Endothelial cell of umbilical vein (primary cell): ENCODE results near the gene CCDC142. TPM values are rescaled to one million over a fixed set of nuclear protein-coding genes. Genes with fewer than 3 reads are reported as not detected.

Experiments used
- BruUV-seq: library from RNA; stranded (reverse); fragments of 400-500 nt; replicated peaks from 2 replicates; lab custom pipeline; 2021; lab: Mats Ljungman, UMichigan
- CTCF ChIA-PET: fragments of 300-600, 350-600 bp; sonication (Branson Sonifier 250); formaldehyde crosslinking; loops from one replicate; lab custom pipeline; 2021; ENCODE audit warnings: antibody characterized with exemption, inconsistent platforms; lab: Charles Lee
- POLR2A ChIA-PET: fragments of 300-600, 350-600 bp; sonication (Branson Sonifier 250); formaldehyde crosslinking; loops from one replicate; lab custom pipeline; 2021; ENCODE audit warnings: antibody characterized with exemption, inconsistent platforms; lab: Charles Lee
- DNase-seq: peaks from one replicate; pipeline ENCODE4 v3.0.0-alpha.2; 2011; ENCODE audit warnings: low read depth, low spot score
- FAIRE-seq: peaks from 2 replicates; lab custom pipeline; 2011; peaks lifted over from hg19 to GRCh38; lab: Jason Lieb, UNC
- H2AFZ ChIP-seq: 2 replicates; pipeline ENCODE4 v1.6.0; 2012; ENCODE audit warnings: low read depth, low read length, control low read depth, inconsistent platforms
- H3K27ac ChIP-seq: 2 replicates; pipeline ENCODE4 v1.5.1; 2011; ENCODE audit warnings: low read depth, mild to moderate bottlenecking, control low read depth, low read length, moderate library complexity; ENCODE audit not compliant: insufficient read depth
- H3K27me3 ChIP-seq, 2 experiments: 2 replicates each; pipeline versions ENCODE4 v1.6.0 to v1.6.1; 2011; ENCODE audit warnings: low read length in 2 of 2, mixed read lengths in 1 of 2; ENCODE audit not compliant: control insufficient read depth in 2 of 2, insufficient read depth in 2 of 2
- H3K36me3 ChIP-seq, 2 experiments: 2 replicates in 1 of 2; 3 replicates in 1 of 2; pipeline ENCODE4 v1.5.1; 2011; ENCODE audit warnings: low read length in 2 of 2, mild to moderate bottlenecking in 1 of 2, moderate library complexity in 1 of 2; ENCODE audit not compliant: control insufficient read depth in 2 of 2, insufficient read depth in 2 of 2; ENCODE audit errors: extremely low read depth in 1 of 2
- H3K4me1 ChIP-seq: 3 replicates; pipeline ENCODE4 v1.5.1; 2011; ENCODE audit warnings: mild to moderate bottlenecking, low read length; ENCODE audit not compliant: control insufficient read depth, insufficient read depth; ENCODE audit errors: extremely low read depth
- H3K4me2 ChIP-seq: 2 replicates; pipeline ENCODE4 v1.6.1; 2011; ENCODE audit warnings: low read length, control low read depth, mixed read lengths; ENCODE audit not compliant: insufficient read depth
- H3K4me3 ChIP-seq, 3 experiments: fragments of 200-600 bp in 1 of 3; sonication (generic), shearing (Covaris generic) in 1 of 3; replicated peaks in 1 of 3; 2 replicates each; pipeline ENCODE4 v1.5.1; 2011 to 2016; ENCODE audit warnings: control low read depth in 3 of 3, low read length in 3 of 3, mild to moderate bottlenecking in 2 of 3, inconsistent platforms in 1 of 3, low read depth in 1 of 3, moderate library complexity in 1 of 3; ENCODE audit not compliant: insufficient read depth in 1 of 3
- H3K79me2 ChIP-seq: 2 replicates; pipeline ENCODE4 v1.6.0; 2012; ENCODE audit warnings: low read length, inconsistent platforms; ENCODE audit not compliant: control insufficient read depth, insufficient read depth
- H3K9ac ChIP-seq: replicated peaks from 2 replicates; pipeline ENCODE3; 2011; ENCODE audit warnings: low read length, control low read depth; ENCODE audit not compliant: insufficient read depth; ENCODE audit errors: extremely low read depth
- H3K9me1 ChIP-seq: replicated peaks from 3 replicates; pipeline ENCODE4 v1.6.0; 2011; ENCODE audit warnings: mild to moderate bottlenecking, low read length; ENCODE audit not compliant: control insufficient read depth, insufficient read depth; ENCODE audit errors: extremely low read depth
- H3K9me3 ChIP-seq: replicated peaks from 2 replicates; pipeline ENCODE4 v1.5.1; 2012; ENCODE audit warnings: low read length, inconsistent platforms; ENCODE audit not compliant: control insufficient read depth, insufficient read depth
- H4K20me1 ChIP-seq: replicated peaks from 2 replicates; pipeline ENCODE3; 2011; ENCODE audit warnings: mild to moderate bottlenecking, low read length; ENCODE audit not compliant: control insufficient read depth, insufficient read depth; ENCODE audit errors: extremely low read depth
- EZH2 ChIP-seq: IDR thresholded peaks from 2 replicates; pipeline ENCODE4 v1.6.1; 2012; ENCODE audit warnings: borderline replicate concordance, low read depth, mild to moderate bottlenecking, moderate library complexity, low read length, inconsistent platforms; ENCODE audit not compliant: severe bottlenecking
- FOS ChIP-seq: IDR thresholded peaks from 2 replicates; pipeline ENCODE4 v1.6.1; 2011; ENCODE audit warnings: mild to moderate bottlenecking, low read length, moderate library complexity, borderline replicate concordance; ENCODE audit not compliant: insufficient read depth
- GATA2 ChIP-seq: IDR thresholded peaks from 2 replicates; pipeline ENCODE4 v1.7.0; 2011; ENCODE audit warnings: low read depth, mild to moderate bottlenecking, moderate library complexity, mixed read lengths, low read length; ENCODE audit not compliant: insufficient read length, insufficient read depth
- JUN ChIP-seq: IDR thresholded peaks from 2 replicates; pipeline ENCODE4 v1.6.1; 2011; ENCODE audit warnings: borderline replicate concordance, low read depth; ENCODE audit not compliant: insufficient read length, insufficient read depth
- MYC ChIP-seq: IDR thresholded peaks from one replicate; pipeline ENCODE4 v1.6.1; 2011; ENCODE audit warnings: mild to moderate bottlenecking, low read depth, low read length
- POLR2A ChIP-seq: IDR thresholded peaks from 2 replicates; pipeline ENCODE4 v1.6.1; 2012; ENCODE audit warnings: low read depth, mild to moderate bottlenecking, control low read depth, low read length
- POLR2AphosphoS5 ChIP-seq: IDR thresholded peaks from 2 replicates; pipeline ENCODE4 v1.6.1; 2012; ENCODE audit warnings: low read depth, mild to moderate bottlenecking, control low read depth, low read length, moderate library complexity; ENCODE audit not compliant: insufficient read depth
- dilution Hi-C: fragments of 300-500 bp; cut with MboI; formaldehyde crosslinking; loops from one replicate; pipeline ENCODE4 v1.15.0; 2019; ENCODE audit warnings: low sequenced_read_pairs; ENCODE audit not compliant: extremely low pct_ligation_motif_present
- intact Hi-C: fragments of 100-400 bp; cut with micrococcal nuclease; formaldehyde crosslinking; loops from one replicate; pipeline ENCODE4 v1.10.0; 2022
- polyA plus RNA-seq, 4 experiments: library from polyadenylated mRNA; depleted of rRNA in 3 of 4; stranded (reverse) in 3 of 4; unstranded in 1 of 4; fragments of >200 nt; gene quantifications; 2 replicates each; pipeline versions ENCODE4 v1.2.1 to v1.2.3, GENCODE V29; 2011 to 2012; ENCODE audit warnings: missing spikeins in 1 of 4
- total RNA-seq: library from RNA; stranded (reverse); gene quantifications from 2 replicates; pipeline ENCODE4 v1.2.3, GENCODE V29; 2021
- TF ChIP-seq, protein P1 (sequence below), 2 donors: IDR thresholded peaks; 1 replicate in 1 of 2; 2 replicates in 1 of 2; pipeline ENCODE4 v1.5.1; 2011; ENCODE audit warnings: low read length in 2 of 2, mild to moderate bottlenecking in 2 of 2, moderate library complexity in 2 of 2, control low read depth in 1 of 2, inconsistent platforms in 1 of 2, low read depth in 1 of 2; ENCODE audit not compliant: insufficient read depth in 1 of 2; ENCODE audit errors: extremely low read depth in 1 of 2
- TF ChIP-seq, protein P2 (sequence below): IDR thresholded peaks from 2 replicates; pipeline ENCODE4 v1.6.1; 2011; ENCODE audit not compliant: insufficient read depth, insufficient read length

The CCDC142 gene
- total and polyA plus RNA-seq, 2 donors (not counting 3 experiments of a cell fraction or from before 2014, with no cell fraction given): 12.8 to 23.8 TPM

DNA sequence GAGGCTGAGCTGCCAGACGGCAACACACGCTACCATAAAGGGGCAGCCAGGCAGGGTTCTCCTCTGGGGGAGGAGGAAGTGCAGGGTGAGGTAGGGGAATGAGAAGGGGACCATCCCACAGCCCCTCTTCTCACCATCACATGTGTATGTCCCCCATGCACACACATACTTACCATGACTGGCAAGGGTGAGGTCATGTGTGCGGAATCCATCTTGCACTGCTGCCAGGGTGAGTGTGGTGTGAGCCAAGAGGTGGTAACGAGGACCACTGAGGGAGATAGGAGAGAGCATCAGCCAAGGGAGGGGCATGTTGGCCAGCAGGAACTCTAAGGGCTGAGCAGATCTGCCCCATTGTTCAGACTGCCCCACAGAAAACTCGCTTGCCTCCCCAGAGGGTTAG lies 54.1 kb downstream of the CCDC142 start:
- H3K27ac ChIP-seq: no peak overlapping the region
- H3K27me3 ChIP-seq: no peaks in the 10 kb centered on the region
- no peaks in the 10 kb centered on the region for H3K4me1 ChIP-seq
- FAIRE-seq: no peak
- H2AFZ ChIP-seq: no peak overlapping the region
- H3K9me1 ChIP-seq: no peaks in the 10 kb centered on the region
- no peak overlapping the region for H3K4me3 ChIP-seq
- no peak overlapping the region for H3K4me2 ChIP-seq
- no peak overlapping the region for H3K9ac ChIP-seq
- BruUV-seq: no TSS peak
- peaks cover 4 to 35% of the 10 kb centered on the region in 2 experiments for H3K36me3 ChIP-seq
- dilution Hi-C loops: no loop called here
- no peaks in the 10 kb centered on the region for H3K9me3 ChIP-seq
- ChIA-PET POLR2A (no interaction called here), CTCF (interaction anchor here (1.0 kb wide), 1 partner anchor 28 kb away, joined by 4 read pairs; no protein-coding TSS in a partner anchor)
- no peak for DNase-seq
- TF ChIP-seq FOS: no peak
- TF ChIP-seq GATA2: no peak
- no peak for TF ChIP-seq JUN
- TF ChIP-seq EZH2: no peak
- TF ChIP-seq, protein P1, sequence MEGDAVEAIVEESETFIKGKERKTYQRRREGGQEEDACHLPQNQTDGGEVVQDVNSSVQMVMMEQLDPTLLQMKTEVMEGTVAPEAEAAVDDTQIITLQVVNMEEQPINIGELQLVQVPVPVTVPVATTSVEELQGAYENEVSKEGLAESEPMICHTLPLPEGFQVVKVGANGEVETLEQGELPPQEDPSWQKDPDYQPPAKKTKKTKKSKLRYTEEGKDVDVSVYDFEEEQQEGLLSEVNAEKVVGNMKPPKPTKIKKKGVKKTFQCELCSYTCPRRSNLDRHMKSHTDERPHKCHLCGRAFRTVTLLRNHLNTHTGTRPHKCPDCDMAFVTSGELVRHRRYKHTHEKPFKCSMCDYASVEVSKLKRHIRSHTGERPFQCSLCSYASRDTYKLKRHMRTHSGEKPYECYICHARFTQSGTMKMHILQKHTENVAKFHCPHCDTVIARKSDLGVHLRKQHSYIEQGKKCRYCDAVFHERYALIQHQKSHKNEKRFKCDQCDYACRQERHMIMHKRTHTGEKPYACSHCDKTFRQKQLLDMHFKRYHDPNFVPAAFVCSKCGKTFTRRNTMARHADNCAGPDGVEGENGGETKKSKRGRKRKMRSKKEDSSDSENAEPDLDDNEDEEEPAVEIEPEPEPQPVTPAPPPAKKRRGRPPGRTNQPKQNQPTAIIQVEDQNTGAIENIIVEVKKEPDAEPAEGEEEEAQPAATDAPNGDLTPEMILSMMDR (IDR thresholded peaks at IDR 0.05; ENCODE audit: extremely low read depth in 1 of 2, insufficient read depth in 1 of 2, low read depth in 1 of 2, low read length in 2 of 2): no peak
- TF ChIP-seq, protein P2, sequence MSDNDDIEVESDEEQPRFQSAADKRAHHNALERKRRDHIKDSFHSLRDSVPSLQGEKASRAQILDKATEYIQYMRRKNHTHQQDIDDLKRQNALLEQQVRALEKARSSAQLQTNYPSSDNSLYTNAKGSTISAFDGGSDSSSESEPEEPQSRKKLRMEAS: no peak
- no peak for TF ChIP-seq MYC
- no peak for TF ChIP-seq POLR2AphosphoS5
- no peak for TF ChIP-seq POLR2A
- H3K79me2 ChIP-seq: no peaks in the 10 kb centered on the region
- H4K20me1 ChIP-seq: no peaks in the 10 kb centered on the region
- intact Hi-C loops: no loop called here
